ENCODE data around the gene RFX1. TPM values are rescaled to one million over a fixed set of nuclear protein-coding genes. Genes with fewer than 3 reads are reported as not detected.

Gene RFX1
- total RNA-seq, 2 experiments from 2014 or later: 4.4 to 17.4 TPM

DNA sequence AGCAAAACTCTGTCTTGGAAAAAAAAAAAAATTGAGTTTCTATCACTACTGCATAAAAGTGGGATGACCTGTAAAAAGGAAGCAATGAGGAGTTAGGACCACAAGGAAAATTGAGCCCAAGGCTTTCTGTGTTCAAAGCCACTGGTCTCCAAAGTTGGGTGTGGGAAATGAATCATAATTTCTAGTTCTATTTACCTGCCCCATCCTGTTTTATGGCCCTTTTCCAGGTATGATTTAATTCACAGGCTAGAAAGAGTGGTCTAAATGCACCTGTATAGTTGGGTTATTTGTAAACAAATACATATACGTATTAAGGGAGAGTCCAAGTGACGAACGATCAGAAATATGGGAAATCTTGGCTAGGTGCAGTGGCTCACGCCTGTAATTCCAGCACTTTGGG, 59.7 kb downstream of the RFX1 start:
- Histone ChIP-seq H4K20me1 (ENCODE audit: insufficient read depth, low read length) (no peaks in the 10 kb centered on the region), H3K27ac (ENCODE audit: low read depth, low read length, poor library complexity, severe bottlenecking) (no peak overlapping the region), H3K9me2 (ENCODE audit: insufficient read depth, low read length) (no peaks in the 10 kb centered on the region), H3K79me2 (ENCODE audit: insufficient read depth, low read depth, low read length) (no peaks in the 10 kb centered on the region), H3K4me1 (ENCODE audit: insufficient read depth, low read length, poor library complexity, severe bottlenecking) (peaks cover 1% of the 10 kb centered on the region), H2AFZ (ENCODE audit: low read length) (no peak overlapping the region), H3K9me3 (ENCODE audit: low read length) (peaks cover 3% of the 10 kb centered on the region; the same call in 1 of the 2 replicates), H3K4me3 (ENCODE audit: low read depth, low read length, poor library complexity, severe bottlenecking) (no peak overlapping the region), H3K4me2 (ENCODE audit: low read length) (no peak overlapping the region), H3K36me3 (ENCODE audit: insufficient read depth, low read length) (no peaks in the 10 kb centered on the region)
- intact Hi-C loops (cut with micrococcal nuclease; ENCODE audit: unreplicated experiment): no loop called here
- no peak for DNase-seq (ENCODE audit: low spot score)
- TF ChIP-seq EZH2phosphoT487 (IDR thresholded peaks at IDR 0.05; ENCODE audit: borderline replicate concordance, low read depth, low read length): no peak
- TF ChIP-seq, protein P1, sequence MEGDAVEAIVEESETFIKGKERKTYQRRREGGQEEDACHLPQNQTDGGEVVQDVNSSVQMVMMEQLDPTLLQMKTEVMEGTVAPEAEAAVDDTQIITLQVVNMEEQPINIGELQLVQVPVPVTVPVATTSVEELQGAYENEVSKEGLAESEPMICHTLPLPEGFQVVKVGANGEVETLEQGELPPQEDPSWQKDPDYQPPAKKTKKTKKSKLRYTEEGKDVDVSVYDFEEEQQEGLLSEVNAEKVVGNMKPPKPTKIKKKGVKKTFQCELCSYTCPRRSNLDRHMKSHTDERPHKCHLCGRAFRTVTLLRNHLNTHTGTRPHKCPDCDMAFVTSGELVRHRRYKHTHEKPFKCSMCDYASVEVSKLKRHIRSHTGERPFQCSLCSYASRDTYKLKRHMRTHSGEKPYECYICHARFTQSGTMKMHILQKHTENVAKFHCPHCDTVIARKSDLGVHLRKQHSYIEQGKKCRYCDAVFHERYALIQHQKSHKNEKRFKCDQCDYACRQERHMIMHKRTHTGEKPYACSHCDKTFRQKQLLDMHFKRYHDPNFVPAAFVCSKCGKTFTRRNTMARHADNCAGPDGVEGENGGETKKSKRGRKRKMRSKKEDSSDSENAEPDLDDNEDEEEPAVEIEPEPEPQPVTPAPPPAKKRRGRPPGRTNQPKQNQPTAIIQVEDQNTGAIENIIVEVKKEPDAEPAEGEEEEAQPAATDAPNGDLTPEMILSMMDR (conservative IDR thresholded peaks at IDR 0.05; ENCODE audit: low read length): no peak
- no TSS peak for BruUV-seq (replicated peaks)
- POLR2A ChIA-PET: interaction anchor here (0.6 kb wide), 1 partner anchor 9 kb away, joined by 3 read pairs; no protein-coding TSS in a partner anchor
- CTCF ChIA-PET (ENCODE audit: unreplicated experiment): no interaction called here

DNA sequence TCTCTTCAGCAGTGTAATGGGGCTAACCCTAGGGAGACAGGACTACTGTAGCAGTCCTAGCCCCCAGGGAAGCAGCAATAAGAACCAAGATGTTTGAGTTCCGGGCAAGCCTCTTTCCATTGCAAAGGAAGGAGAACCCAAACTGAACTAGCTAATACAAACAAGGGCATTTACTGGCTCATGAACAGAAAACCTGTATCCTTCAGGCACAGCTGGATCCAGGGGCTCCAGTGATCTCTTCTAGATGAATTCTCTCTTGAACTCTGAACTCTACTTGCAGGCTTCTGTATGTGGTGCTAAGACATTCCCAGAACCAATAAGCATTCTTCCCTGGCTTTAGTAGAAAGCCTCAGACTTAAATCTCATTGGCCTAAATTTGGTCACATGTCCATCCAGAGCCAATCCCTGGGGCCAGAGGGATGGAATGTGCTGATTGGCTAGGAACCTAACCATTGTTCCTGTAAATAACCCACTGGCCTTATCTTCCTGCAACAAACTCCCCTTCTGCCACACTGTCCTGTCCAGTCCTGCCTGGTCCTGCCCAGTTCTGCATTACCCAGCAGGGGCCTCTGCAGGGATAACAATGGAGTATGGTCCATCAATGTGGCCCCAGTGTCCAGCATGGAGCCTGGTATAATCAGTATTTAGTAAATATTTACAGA, 64.0 kb downstream of the RFX1 start:
- BruUV-seq (replicated peaks): no TSS peak
- Histone ChIP-seq H3K4me2 (ENCODE audit: low read length) (no peak overlapping the region), H2AFZ (ENCODE audit: low read length) (no peak overlapping the region; the same call in 1 of the 2 replicates), H4K20me1 (ENCODE audit: insufficient read depth, low read length) (no peaks in the 10 kb centered on the region), H3K4me1 (ENCODE audit: insufficient read depth, low read length, poor library complexity, severe bottlenecking) (no peaks in the 10 kb centered on the region), H3K27ac (ENCODE audit: low read depth, low read length, poor library complexity, severe bottlenecking) (no peak overlapping the region), H3K79me2 (ENCODE audit: insufficient read depth, low read depth, low read length) (no peaks in the 10 kb centered on the region), H3K9me2 (ENCODE audit: insufficient read depth, low read length) (no peaks in the 10 kb centered on the region), H3K36me3 (ENCODE audit: insufficient read depth, low read length) (no peaks in the 10 kb centered on the region), H3K9me3 (ENCODE audit: low read length) (peaks cover 3% of the 10 kb centered on the region; the same call in 1 of the 2 replicates), H3K4me3 (ENCODE audit: low read depth, low read length, poor library complexity, severe bottlenecking) (no peak overlapping the region)
- CTCF ChIA-PET (ENCODE audit: unreplicated experiment): no interaction called here
- DNase-seq (ENCODE audit: low spot score): no peak
- TF ChIP-seq EZH2phosphoT487 (IDR thresholded peaks at IDR 0.05; ENCODE audit: borderline replicate concordance, low read depth, low read length): no peak
- TF ChIP-seq, protein P1 (conservative IDR thresholded peaks at IDR 0.05; ENCODE audit: low read length): no peak
- intact Hi-C loops (cut with micrococcal nuclease; ENCODE audit: unreplicated experiment): no loop called here
- POLR2A ChIA-PET: no interaction called here

Data from OCI-LY7 (cell line).